COR-L47 (cell line): ENCODE results near the gene TXNRD3.

Experiments used
- DNase-seq: peaks from one replicate; lab custom pipeline; 2025; lab: John Stamatoyannopoulos, UW

The TXNRD3 gene

DNA sequence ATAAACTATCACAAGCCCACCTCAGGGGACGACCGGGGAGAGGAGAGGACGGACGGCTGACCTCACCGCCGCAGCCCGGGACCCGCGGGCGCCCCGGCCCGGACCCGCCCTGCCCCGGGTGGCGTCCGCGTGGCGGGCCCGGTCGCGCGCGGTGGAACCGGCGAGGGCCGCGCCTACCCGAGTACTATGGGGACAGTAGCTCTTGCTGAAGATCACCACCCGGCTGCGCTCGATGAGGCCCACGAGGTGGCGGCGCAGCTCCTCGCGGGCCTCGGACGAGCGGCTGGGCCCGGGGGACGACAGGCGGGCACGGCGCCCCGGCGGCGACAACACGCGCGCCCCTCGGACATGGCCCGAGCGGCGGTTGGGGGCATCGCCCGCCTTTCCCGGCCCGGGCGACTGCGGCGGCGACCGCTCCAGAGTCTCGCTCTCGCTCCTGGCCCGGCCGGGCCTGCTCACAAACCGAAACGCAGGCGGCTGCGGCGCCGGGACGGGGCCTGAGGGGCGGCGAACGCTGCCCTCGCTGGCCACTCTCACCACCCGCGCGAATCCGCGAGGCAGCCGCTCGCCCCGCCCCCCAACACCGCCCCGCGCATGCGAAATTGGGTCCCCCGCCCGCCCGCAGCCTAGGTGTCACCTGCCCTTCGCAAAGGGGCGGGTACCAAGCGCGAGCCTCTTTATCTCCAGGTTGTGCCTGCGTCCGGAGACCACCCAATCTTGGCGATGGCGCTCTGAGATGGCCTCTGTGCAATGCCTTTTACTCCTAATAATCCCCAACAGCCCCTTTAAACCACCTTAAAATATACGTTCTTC lies at the start of gene TXNRD3:
TXNRD3 (minus strand) TSS at position 554 of the 813 bp plus-strand sequence.
- peak; percentile 93 for DNase-seq

DNA sequence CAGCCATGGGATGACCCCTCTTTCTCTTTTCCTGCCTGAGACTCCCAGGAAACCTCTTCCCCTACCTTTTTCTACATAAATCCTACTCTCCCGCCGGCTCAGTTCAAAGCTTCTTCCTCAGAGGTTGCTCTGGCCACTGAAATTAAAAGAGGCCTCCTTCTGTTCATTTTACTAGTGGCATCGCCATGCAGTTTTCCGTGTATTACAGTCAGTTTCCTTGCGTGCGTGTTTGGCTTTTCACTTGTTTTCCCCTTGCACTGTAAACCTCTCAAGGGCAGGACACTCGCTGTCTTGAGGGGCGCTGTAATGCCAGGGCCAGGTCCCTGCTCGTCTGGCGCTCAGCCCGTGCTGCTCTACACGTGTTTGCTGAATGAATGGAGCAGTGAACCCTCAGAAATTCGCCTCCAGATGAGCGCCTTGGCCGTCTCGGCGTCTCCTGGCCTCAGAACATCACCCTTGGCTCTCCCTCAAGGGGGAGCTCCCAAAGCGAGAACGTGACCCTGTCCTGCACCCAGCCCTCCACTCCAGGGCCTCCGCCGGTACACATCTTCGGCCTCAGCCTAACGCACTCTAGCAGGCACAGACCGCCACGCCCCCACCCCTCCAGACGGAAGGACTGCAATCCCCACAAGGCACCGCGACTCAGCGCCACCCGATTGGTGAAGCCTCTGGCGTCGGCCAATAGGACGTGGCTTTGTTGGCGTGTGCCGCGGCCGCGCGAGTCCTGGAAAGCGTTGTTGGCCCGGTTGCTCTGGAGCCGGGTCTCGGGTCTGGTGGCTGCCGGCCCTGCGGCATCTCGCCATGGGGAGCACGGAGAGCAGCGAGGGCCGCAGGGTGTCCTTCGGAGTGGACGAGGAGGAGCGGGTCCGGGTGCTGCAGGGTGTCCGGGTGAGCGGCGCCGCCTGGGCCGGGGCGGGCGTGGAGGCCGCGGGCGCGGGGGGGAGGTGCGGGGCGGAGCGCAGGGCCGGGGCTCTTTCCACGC lies 48.9 kb upstream of the TXNRD3 start, which contains the start of gene CHCHD6:
CHCHD6 (plus strand) TSS at position 729 of the 982 bp plus-strand sequence; CDS start at position 802, 73 bp downstream.
- peak; percentile 99 for DNase-seq

DNA sequence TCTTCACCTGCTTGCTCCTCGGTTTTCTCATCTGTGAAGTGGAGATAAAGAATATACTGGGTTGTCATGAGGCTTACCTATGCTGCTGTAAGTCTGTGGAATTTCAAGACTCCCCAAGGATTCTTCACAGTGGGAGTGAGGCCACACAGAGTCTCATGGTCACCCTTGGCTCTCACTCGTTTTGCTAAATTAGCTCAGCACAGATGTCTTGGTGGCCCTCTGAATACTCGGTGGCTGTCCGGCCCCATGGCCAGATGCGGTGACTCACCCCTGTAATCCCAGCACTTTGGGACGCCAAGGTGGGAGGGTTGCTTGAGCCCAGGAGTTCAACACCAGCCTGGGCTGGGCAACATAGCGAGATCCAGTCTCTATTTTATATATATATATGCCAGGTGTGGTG lies 44.1 kb upstream of the TXNRD3 start:
- DNase-seq, result no peak

DNA sequence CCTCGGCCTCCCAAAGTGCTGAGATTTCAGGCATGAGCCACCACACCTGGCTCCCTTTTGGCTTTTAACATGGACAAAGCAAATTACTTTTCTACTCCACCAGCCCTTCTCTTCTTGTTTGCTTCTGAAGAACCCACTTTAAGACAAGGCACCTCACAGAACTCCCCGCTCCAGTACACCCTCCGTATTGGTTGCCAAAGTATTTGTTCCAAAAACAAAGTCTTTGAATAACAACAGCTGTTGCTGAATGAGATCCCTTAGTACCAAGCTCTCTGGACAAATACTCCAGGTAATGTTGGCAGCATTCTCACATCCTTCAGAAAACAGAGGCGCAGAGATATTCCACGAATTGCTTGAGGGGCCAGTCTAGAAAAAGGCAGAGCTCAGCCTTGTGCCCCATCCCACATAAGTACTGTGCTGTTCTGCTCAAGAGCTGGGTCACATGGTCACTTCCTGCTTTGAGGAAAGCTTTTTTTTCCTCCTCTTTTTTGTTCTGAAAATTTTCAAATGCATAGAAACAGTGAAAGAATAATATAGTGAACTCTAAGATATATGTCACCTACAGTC lies 41.9 kb upstream of the TXNRD3 start:
- DNase-seq, result no peak

DNA sequence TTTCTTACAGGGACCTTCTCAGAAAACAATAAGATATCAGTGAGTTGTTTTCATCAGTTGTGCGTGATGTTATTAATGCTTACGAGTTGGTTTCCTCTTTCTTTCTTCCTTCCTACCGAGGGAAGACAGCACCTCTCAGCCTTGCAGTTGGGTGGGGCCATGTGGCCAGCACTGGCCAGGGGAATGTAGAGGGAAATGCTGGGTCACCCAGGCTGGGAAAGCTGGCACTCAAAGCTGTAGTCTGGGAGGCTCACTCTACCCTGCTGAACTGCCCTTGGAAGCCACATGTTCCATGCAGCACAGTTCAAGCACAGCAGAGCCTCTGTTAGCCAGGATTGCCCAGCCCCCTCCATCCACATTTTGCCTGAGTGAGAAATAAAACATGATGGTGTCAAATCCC lies 39.0 kb upstream of the TXNRD3 start:
- DNase-seq, result no peak

DNA sequence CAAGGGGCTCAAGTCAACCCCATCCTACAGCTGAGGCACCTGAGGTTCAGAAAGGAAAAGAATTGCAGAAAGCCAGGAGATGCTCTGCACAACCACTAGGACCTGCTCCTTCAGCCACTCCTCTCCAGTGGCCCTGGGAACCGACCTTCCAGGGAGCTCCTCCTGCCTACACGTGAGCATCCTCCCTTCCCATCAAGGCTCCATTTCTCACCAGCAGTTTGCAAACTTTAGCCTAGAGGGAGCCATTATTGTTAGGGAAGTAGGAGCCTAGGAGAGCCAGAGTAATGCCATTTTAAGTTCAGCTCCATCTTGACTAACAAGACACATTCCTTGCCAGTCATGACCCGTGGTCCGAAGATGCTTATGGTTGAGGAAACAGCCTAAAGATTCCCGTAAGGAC lies 37.9 kb upstream of the TXNRD3 start:
- DNase-seq, result no peak

DNA sequence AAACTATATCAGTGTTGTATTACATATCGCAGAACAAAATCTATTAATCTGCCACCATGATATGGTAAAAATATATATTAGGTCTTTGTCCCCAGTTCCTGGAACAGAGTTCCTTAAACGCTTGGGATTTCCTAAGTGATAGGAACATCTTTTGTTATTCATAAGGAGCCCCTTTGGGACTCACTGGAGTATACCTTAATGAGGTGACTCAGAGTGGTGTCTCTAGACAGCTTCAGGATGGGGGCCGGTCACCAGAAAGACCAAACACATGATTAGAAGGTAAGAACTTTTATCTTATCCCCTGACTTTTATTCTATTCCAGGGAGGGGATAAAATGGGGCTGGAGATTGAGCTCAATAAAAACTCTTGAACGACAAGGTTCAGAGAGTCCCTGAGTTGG lies 36.8 kb upstream of the TXNRD3 start:
- no peak for DNase-seq

DNA sequence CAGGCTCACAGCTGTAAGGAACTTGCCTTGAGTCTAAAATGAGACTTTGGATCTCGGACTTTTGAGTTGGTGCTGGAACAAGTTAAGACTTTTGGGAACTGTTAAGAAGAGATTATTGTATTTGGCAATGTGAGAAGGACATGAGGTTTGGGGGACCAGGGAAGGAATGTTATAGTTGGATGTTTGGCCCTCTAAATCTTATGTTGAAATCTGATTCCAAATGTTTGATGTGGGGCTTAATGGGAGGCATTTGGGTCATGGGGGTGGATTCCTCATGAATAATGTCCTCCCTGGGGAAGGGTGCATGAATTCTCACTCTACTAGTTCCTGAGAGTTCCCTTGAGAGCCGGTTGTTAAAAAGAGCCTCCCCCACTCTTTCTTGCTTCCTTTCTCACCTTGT lies 30.6 kb upstream of the TXNRD3 start:
- DNase-seq, result no peak

DNA sequence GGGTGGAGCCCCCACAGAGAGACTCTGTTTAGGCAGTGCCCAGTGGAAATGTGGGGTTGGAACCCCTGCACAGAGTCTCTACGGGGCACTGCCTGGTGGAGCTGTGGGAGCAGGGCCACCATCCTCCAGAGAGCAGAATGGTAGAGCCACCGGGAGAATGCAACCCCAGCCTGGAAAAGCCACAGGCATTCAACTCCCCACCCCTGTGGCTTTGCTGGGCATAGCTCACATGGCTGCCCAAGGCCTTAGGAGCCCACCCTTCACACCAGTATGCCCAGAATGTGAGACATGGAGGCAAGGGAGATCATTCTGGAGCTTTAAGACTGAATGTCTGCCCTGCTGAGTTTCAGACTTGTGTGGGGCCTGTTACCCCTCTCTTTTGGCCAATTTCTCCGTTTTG lies 30.1 kb upstream of the TXNRD3 start:
- DNase-seq, result no peak

DNA sequence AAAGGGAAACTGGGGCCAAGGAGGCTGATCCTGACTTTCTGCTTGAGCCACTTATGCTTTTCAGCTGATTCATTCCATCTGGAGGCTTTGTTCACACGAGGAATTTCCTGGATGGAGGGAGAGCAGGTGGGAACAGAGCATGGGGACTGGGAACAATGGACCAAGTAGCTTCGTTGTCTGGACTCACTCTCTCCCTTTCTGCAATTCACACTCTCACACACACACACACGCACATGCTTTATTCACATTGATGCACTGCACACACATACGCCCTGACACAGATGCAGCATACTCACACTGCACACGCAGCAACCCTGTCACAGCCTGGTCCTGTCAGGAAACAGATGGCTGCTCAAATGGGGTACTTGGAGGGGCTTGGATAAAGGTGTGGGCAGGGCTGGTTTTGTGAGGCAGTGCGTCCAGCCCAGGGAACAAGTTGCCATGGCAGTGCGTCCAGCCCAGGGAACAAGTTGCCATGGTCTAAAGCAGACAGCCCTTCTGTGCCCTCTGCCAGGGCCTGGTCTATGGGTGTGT lies 29.4 kb upstream of the TXNRD3 start:
- peak; percentile 43 for DNase-seq

DNA sequence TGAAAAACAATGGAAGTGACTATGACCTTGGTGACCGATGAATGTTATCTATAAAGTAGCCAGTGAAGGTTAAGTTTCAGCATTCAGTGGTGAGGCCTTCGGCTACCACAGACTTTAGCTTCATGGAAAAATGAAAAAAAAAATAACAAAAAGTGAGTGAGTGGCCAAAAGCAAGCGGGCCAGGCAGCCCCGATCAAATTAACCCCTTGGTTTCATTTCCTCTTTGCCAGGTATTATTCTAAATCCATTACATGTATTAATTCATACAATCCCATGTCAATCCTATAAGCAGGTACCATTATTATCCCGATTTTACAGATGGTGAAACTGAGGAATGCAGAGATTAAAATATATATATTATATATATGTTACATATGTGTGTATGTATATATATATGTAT lies 28.1 kb upstream of the TXNRD3 start:
- DNase-seq, result no peak

DNA sequence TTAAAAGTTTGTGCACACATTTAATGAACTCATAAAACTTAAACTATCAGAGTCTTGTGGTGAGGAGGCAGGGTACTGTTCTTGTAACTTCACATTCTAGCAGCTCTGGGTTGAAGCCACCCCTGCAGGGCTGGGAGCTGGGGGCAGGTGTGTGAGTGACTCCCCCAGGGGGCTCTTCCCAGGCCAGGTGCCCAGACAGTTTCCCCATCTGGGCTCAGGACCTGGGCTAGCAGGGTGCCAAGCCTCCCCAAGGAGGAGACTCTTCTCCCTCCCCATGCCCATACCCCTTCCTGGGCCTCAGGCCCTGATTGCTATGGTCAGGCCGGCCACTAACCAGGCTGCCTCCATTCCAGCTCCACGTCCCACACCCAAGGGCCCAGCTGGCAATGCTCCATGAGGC lies 27.1 kb upstream of the TXNRD3 start:
- DNase-seq, result no peak

DNA sequence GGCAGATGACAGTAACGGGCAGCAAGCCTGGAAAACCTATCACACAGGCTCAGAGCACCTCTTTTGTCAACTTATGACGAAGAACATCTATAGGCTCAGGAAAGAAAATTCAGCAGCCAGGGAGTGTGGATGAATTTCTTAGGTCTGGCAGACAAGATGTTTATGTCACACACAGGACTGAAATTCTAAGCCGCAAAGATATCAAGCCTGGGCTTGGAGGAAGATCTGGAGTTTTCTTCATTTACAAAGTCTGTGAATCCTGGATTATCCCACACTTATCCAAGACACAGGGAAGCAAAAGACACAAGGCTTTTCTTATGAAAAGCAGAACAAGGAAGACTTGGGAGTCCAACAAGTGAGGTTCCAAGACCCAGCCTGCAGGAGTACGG lies 25.7 kb upstream of the TXNRD3 start:
- DNase-seq, result no peak

DNA sequence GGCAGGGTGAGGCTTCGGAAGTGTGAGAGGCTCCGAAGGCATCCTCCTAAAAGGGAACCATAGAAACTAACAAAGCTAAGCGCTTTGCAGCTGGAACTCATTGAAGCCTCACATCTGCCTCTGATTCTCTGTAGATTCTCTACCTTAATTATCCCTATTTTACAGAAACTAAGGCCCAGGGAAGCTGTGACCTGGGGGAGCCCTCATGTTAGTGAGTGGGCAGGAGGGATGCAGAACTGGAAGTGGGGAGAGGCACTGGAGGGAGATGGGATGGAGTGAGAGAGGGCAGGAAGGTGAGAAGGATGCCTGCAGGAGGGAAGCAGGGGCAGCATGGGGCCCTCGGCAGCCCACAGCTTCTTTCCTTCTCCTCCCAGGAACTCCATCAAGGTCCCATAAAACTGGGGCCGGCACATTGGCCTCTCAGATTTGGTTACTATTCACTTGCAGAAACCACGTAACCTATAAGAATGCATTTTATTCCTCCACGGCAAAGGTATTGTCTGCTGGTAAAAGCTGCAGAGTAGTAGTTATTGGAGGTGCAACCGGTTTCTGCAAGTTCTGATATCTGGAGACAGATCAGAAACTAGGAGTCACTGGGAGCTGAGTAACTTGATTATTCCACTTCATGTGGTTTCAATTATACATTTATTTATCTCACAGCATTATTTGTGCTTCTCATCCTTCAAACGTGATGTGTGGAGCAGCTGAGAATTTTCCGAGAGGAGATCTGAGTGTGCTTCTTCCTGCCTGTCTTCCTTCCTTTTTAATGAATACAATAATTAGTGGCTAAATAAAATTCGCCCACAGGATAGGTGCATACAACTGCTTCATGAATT lies 25.1 kb upstream of the TXNRD3 start:
- DNase-seq, result no peak

DNA sequence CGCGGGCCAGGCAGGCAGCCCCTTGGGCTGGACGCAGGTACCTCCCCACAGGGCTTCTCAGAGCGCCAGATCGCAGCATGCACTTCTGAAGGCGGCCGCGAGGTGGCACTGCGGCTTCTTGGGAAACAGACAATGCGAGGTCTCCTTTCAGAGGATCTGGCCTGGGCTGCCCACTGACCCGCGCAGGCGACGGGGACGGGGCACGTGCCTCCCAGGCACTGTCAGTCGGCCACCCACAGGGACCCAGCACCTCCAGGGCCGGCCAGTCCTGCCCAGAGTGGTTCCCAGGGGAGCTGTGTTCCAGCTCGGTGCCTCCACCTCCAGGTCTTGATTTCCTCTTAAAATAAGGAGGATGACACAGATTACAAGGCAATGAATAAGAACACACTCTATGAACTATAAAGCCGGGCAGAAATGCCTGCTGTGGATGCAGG lies 24.4 kb upstream of the TXNRD3 start:
- peak; percentile 77 for DNase-seq

DNA sequence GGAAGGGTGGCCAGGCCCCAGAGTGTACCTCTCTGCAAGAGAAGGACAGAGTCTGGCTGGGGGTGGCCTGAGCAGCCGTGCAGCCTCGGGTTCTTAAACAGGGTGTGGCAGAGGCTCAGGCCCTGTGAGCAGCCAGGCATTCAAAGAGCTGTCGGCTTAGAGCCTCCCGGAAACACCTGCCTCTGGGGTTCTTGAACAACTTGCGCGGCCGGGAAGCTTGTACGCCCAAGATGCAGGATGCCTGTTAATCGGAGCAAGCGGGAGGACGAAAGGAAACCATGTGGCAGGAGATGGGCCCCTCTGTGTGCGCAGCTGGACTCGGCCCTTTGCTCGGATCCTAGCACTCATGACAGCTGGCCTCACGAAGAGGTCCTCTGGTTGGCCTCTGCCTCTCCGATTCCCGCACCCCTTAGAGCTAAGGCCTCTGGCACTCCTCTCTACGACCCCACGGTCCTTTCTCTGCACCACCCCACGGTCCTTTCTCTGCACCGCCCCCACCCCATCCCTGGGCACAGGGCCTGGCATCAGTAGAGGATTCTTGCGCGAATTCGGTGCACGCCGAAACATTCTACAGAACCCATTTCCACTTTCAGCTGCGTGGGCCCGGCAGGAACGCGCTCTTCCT lies 23.9 kb upstream of the TXNRD3 start:
- DNase-seq, result no peak

DNA sequence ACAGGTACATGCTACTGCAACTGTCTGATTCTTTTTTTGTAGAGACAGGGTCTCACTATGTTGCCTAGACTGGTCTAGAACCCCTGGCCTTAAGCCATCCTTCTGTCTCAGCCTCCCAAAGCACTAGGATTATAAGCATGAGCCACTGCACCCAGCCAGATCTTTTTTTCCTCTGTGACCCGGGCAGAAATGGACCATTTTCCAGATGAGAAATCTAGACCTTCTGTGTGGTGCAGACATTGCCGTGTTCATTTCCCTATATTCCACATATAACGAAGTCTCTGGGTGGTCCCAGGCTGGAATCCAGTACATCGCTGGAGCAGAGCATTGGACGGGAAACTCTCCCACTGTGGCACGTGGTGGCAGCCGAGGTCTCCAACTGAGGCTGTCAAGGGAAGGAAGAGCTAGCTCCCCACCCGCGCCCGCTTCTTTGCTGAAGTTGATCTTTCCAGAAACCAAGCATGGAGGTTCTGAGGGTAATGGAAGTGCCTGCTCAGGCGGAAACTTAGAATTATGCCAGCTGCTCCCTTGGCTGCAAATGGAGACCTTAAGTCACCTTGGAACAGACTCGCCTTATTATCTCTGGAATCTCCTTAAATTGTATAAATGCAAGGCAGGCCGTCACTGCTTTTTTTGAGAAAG lies 23.1 kb upstream of the TXNRD3 start:
- no peak for DNase-seq

DNA sequence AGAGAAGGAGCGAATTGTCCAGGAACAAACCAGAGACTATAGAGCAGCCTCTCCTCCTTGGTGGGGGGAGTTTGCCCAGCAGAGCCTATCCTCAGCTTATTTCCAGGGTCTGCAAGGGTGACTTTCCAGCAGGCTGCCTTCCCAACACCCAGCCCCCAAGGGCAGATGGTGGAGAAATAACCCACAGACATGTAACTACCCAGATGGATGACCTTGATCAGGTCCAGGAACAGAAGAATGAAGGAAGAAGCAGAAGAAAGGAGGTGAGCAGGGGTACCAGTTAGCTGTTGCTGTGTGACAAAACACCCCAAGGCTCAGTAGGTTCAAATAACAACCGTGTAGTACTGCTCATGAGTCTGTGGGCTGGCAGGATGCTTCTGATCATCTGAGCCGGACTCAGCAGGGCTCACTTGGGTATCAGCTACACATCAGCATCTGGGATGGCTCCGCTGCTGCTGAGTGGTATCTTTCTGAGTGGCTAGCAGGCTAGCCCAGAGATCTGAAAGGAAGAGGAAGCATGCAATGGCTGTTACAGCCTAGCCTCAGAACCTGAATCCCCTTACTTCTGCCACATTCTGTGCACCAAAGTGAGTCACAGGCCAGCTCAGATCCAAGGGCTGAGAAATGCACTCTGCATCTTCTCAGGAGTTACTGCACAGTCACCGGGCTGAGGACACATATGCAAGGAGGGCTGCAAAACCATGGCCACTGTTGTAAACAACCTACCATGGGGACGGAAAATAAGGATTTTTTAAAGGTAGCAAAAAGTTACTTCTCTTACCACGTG lies 22.2 kb upstream of the TXNRD3 start:
- DNase-seq, result no peak

DNA sequence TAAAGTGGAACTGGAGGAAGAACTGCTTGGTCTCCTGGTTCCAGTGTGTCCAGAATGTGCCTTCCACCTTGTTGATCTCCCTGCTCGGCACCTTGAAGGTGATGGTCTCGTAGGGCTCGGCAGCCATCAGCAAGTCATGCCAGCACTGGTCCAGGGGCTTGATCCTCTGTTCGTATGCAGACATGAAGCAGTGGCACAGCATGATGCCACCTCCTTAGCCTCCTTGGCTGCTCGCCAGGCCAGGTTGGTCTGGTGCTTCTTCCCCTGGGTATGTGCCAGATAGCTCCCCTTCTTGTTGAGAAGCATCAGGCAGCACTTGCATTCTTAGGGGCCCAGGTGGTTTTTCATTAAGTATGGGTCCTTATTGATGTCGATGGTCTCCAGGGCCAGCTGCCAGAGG lies 17.8 kb upstream of the TXNRD3 start:
- peak; percentile 43 for DNase-seq

DNA sequence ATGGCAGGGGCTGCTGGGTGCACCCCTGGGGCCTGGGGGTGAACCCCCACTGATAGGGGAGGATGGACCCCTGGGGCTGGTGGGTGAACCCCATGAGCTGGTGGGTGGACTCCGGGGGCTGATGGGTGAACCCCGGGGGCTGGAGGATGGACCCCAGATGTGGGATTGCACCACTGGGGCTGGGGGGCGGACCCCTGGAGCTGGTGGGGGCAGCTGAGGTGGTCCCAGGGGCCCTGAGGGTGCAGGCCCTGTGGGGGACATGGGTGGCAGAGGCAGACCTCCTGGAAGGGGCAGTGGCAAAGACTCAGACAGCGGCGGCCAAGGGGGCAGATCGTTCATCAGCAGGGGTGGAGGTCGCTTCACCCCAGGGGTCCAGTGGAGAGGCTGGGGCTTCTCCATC lies 17.4 kb upstream of the TXNRD3 start:
- no peak for DNase-seq
